Fibroblast of skin of right biceps (primary cell): ENCODE measurements around the gene MYO1F.
"Not testable (repeated sequence)": the region's sequence is repeated elsewhere in the genome, so short reads cannot be mapped to it uniquely, and the experiment has no call there.

Source experiments
- DNase-seq: peaks from one replicate; pipeline ENCODE4 v3.0.0-alpha.2; 2013

Gene MYO1F

GRCh38 chr19:8577247-8577646 is at the start of gene MYO1F:
MYO1F (minus strand) TSS chr19:8577442; CDS start chr19:8577309, 133 bp downstream.
- no peak for DNase-seq

- DNase-seq = no peak
Measured at GRCh38 chr19:8626842-8627241, 49.6 kb upstream of the MYO1F start.

GRCh38 chr19:8622886-8623285 is 45.6 kb upstream of the MYO1F start:
- not testable (repeated sequence) for DNase-seq

- peak; percentile 13 for DNase-seq
Measured at GRCh38 chr19:8618751-8619150, 41.5 kb upstream of the MYO1F start.

GRCh38 chr19:8617984-8618383 is 40.7 kb upstream of the MYO1F start:
- DNase-seq = no peak

GRCh38 chr19:8617325-8617724 is 40.1 kb upstream of the MYO1F start:
- DNase-seq = not testable (repeated sequence)

GRCh38 chr19:8616861-8617260 is 39.6 kb upstream of the MYO1F start:
- DNase-seq = no peak

GRCh38 chr19:8615813-8616596 is 38.8 kb upstream of the MYO1F start:
- DNase-seq = peak; percentile 52

GRCh38 chr19:8615024-8615423 is 37.8 kb upstream of the MYO1F start:
- DNase-seq = peak; percentile 65

GRCh38 chr19:8614455-8614854 is 37.2 kb upstream of the MYO1F start:
- DNase-seq = no peak

GRCh38 chr19:8612807-8613171 is 35.5 kb upstream of the MYO1F start:
- DNase-seq = no peak

GRCh38 chr19:8611877-8612806 is 34.9 kb upstream of the MYO1F start:
- peak; percentile 90 for DNase-seq

GRCh38 chr19:8611391-8611876 is 34.2 kb upstream of the MYO1F start:
- peak; percentile 42 for DNase-seq

- no peak for DNase-seq
Measured at GRCh38 chr19:8610936-8611300, 33.7 kb upstream of the MYO1F start.

GRCh38 chr19:8610041-8610935 is 33.0 kb upstream of the MYO1F start, which contains the start of gene ADAMTS10:
ADAMTS10 (minus strand) TSS chr19:8610715; CDS start chr19:8605710, 5,005 bp downstream.
- DNase-seq = peak; percentile 53

GRCh38 chr19:8609279-8610040 is 32.2 kb upstream of the MYO1F start:
- peak; percentile 70 for DNase-seq

- no peak for DNase-seq
Measured at GRCh38 chr19:8608941-8609278, 31.7 kb upstream of the MYO1F start.

- DNase-seq = peak; percentile 67
Measured at GRCh38 chr19:8607386-8607785, 30.1 kb upstream of the MYO1F start.

- DNase-seq = no peak
Measured at GRCh38 chr19:8605514-8605913, 28.3 kb upstream of the MYO1F start.

GRCh38 chr19:8601796-8602195 is 24.6 kb upstream of the MYO1F start:
- DNase-seq = no peak

GRCh38 chr19:8600816-8601215 is 23.6 kb upstream of the MYO1F start:
- DNase-seq = no peak

GRCh38 chr19:8600064-8600463 is 22.8 kb upstream of the MYO1F start:
- no peak for DNase-seq
